Measurements from ENCODE around the gene PRR12. TPM values are rescaled to one million over a fixed set of nuclear protein-coding genes. Genes with fewer than 3 reads are reported as not detected.
A peak's percentile ranks its signal among the peaks of the same experiment; 100 is the strongest.

PRR12 gene
- total and polyA plus RNA-seq, 2 experiments from 2014 or later, result 5.1 to 24.7 TPM

GRCh38 chr19:49546825-49547565, 44.0 kb upstream of the PRR12 start:
- peak; percentile 78 for TF ChIP-seq CTCF (IDR thresholded peaks at IDR 0.05; ENCODE audit: low read depth, low read length)
- no peak overlapping the region for H3K27ac ChIP-seq
- DNase-seq (ENCODE audit: low read depth in 1 of 2, low spot score in 1 of 2), result peak; percentile 89 to 93
- no peaks in the 10 kb centered on the region for H3K36me3 ChIP-seq
- H3K4me3 ChIP-seq, result no peak overlapping the region
- no peaks in the 10 kb centered on the region for H3K27me3 ChIP-seq
- H3K9me3 ChIP-seq (ENCODE audit: low read depth), result no peaks in the 10 kb centered on the region
- no peaks in the 10 kb centered on the region for H3K4me1 ChIP-seq (ENCODE audit: low read depth)

GRCh38 chr19:49549045-49549444, 41.9 kb upstream of the PRR12 start:
- Histone ChIP-seq H3K36me3 (no peaks in the 10 kb centered on the region), H3K9me3 (ENCODE audit: low read depth) (no peaks in the 10 kb centered on the region), H3K4me1 (ENCODE audit: low read depth) (no peaks in the 10 kb centered on the region), H3K4me3 (no peak overlapping the region), H3K27me3 (no peaks in the 10 kb centered on the region), H3K27ac (peak overlapping the region; percentile 9)
- no peak for DNase-seq (ENCODE audit: low read depth in 1 of 2, low spot score in 1 of 2)
- TF ChIP-seq CTCF (IDR thresholded peaks at IDR 0.05; ENCODE audit: low read depth, low read length), result no peak

GRCh38 chr19:49551531-49551930, 39.5 kb upstream of the PRR12 start:
- Histone ChIP-seq H3K9me3 (ENCODE audit: low read depth) (no peaks in the 10 kb centered on the region), H3K36me3 (peaks cover 2% of the 10 kb centered on the region), H3K4me3 (no peak overlapping the region), H3K27ac (no peak overlapping the region), H3K4me1 (ENCODE audit: low read depth) (peaks cover 4% of the 10 kb centered on the region), H3K27me3 (no peaks in the 10 kb centered on the region)
- TF ChIP-seq CTCF (IDR thresholded peaks at IDR 0.05; ENCODE audit: low read depth, low read length), result no peak
- no peak for DNase-seq (ENCODE audit: low read depth in 1 of 2, low spot score in 1 of 2)

GRCh38 chr19:49552749-49553148, 38.2 kb upstream of the PRR12 start:
- no peaks in the 10 kb centered on the region for H3K9me3 ChIP-seq (ENCODE audit: low read depth)
- no peaks in the 10 kb centered on the region for H3K27me3 ChIP-seq
- H3K36me3 ChIP-seq, result peaks cover 6% of the 10 kb centered on the region
- H3K4me1 ChIP-seq (ENCODE audit: low read depth), result peaks cover 9% of the 10 kb centered on the region
- no peak for DNase-seq (ENCODE audit: low read depth in 1 of 2, low spot score in 1 of 2)
- H3K27ac ChIP-seq, result no peak overlapping the region
- TF ChIP-seq CTCF (IDR thresholded peaks at IDR 0.05; ENCODE audit: low read depth, low read length), result no peak
- no peak overlapping the region for H3K4me3 ChIP-seq

- Histone ChIP-seq H3K36me3 (peaks cover 9% of the 10 kb centered on the region), H3K4me1 (ENCODE audit: low read depth) (peaks cover 9% of the 10 kb centered on the region), H3K4me3 (no peak overlapping the region), H3K27ac (no peak overlapping the region), H3K9me3 (ENCODE audit: low read depth) (no peaks in the 10 kb centered on the region), H3K27me3 (no peaks in the 10 kb centered on the region)
- no peak for TF ChIP-seq CTCF (IDR thresholded peaks at IDR 0.05; ENCODE audit: low read depth, low read length)
- DNase-seq (ENCODE audit: low read depth in 1 of 2, low spot score in 1 of 2), result peak in 1 of 2 donors; percentile 44
These were observed 37.3 kb upstream of the PRR12 start for GRCh38 chr19:49553451-49554271.

Measured in cardiac muscle cell (in vitro differentiated cells and primary cell).